Peyer's patch (tissue), 4 donors: ENCODE data around the gene F8.

Experiments
- POLR2A ChIP-seq, 2 donors: fragments of 450-650 bp; IDR thresholded peaks; one replicate each; pipeline ENCODE4 v1.5.1; 2017; ENCODE audit warnings: antibody characterized with exemption in 2 of 2, mild to moderate bottlenecking in 2 of 2, moderate library complexity in 2 of 2
- TF ChIP-seq, protein P1 (sequence below), 6 experiments: fragments of 450-650 bp in 4 of 6; fragments of 200-600 bp in 2 of 6; sonication (generic) in 1 of 6; IDR thresholded peaks; one replicate each; pipeline ENCODE4 v1.5.1; 2017 to 2019; ENCODE audit warnings: antibody characterized with exemption in 6 of 6, mild to moderate bottlenecking in 3 of 6, moderate library complexity in 1 of 6

GRCh38 chrX:154827194-154828015 lies 195.1 kb downstream of the F8 start:
- TF ChIP-seq, protein P1, sequence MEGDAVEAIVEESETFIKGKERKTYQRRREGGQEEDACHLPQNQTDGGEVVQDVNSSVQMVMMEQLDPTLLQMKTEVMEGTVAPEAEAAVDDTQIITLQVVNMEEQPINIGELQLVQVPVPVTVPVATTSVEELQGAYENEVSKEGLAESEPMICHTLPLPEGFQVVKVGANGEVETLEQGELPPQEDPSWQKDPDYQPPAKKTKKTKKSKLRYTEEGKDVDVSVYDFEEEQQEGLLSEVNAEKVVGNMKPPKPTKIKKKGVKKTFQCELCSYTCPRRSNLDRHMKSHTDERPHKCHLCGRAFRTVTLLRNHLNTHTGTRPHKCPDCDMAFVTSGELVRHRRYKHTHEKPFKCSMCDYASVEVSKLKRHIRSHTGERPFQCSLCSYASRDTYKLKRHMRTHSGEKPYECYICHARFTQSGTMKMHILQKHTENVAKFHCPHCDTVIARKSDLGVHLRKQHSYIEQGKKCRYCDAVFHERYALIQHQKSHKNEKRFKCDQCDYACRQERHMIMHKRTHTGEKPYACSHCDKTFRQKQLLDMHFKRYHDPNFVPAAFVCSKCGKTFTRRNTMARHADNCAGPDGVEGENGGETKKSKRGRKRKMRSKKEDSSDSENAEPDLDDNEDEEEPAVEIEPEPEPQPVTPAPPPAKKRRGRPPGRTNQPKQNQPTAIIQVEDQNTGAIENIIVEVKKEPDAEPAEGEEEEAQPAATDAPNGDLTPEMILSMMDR (IDR thresholded peaks at IDR 0.05), result no peak
- TF ChIP-seq POLR2A (IDR thresholded peaks at IDR 0.05), result no peak
